ENCODE data around the gene ATP6V1C2. TPM values are rescaled to one million over a fixed set of nuclear protein-coding genes. Genes with fewer than 3 reads are reported as not detected.

Gene ATP6V1C2
- total RNA-seq, 1 donor from 2014 or later = 1.9 TPM

DNA sequence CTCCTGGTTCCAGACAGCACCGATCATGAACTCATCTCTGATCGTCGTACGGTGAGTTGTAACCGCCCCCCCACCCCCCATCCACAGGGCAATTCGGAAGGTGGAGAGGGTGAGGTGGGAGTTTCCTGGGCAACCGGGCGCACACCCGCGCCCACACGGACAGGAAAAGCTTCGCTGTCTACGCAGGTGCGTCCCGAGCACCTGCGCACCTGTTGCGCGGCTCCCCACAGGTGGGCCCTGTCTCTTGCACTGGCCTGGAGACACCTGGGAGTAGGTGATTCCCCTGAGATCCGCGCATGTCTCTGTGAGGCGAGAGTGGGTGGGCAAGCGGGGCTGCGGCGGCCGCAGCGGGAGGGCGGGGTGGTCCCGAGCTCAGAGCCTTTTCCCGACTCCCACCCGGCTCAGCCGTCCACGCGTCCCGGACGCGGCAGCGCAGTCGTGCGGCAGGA, 459 bp upstream of the ATP6V1C2 start:
- intact Hi-C loops (cut with DNase I) = no loop called here
- ATAC-seq = no peak
- DNase-seq (ENCODE audit: missing footprints) = no peak

DNA sequence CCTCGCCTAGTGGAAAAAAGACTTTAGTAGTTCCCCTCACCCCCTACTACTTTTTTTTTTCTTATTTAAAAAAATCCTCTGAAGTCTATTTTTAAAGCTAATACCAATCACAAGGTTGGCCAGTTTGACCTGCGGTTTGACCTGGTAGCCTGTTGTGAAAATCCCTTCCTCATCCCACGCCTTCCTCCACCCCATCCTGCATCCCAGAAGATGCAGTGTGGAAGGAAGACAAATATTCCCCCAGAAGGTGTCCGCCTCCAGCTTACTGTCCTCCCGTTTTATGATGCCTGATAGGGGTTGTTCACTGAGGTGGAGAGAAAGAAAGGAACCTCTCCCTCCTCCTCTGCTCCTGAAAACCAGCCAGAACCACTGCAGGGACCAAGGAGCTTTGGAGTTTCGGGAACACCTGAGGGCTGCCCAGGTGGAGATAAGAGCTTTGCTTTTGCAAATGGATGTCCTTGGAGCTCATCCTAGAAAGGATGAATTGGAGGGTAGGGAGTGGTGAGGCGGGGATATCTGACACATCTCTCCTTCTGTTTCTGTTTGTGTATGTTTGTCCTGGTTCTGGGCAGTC, 909 bp downstream of the ATP6V1C2 start:
- DNase-seq (ENCODE audit: missing footprints) (no peak), ATAC-seq (no peak)
- intact Hi-C loops (cut with DNase I) = no loop called here

DNA sequence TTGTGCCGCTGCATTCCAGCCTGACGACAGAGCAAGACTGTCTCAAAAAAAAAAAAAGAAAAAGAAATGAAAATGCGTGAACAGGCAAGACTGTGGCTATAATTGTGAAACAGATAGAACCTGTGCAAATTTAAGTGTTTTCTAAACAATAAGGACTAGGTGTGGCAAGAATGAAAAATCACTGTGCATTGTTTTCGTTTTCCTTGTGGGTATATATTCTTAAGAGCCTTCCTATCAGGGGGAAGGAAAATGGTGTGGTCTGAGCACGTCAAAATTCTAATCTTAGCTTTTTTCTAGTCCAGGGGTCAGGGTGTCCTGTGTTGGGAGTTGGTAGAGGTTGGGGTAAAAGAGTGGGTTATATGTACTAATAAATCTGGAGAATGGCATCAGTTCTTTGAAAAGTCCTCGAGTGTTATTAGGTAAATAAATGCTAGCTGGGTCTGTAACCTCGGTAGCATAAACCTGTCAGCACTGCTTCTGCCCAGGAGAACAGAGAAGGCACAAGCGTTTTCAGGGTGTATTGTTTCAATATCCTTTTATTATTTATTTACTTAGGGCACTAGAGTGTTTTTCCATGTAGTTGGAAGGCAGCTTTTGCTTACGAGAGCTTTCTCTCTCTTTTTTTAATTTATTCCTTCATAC, 11.6 kb downstream of the ATP6V1C2 start:
- intact Hi-C loops (cut with DNase I) = no loop called here
- ATAC-seq (no peak), DNase-seq (ENCODE audit: missing footprints) (no peak)

DNA sequence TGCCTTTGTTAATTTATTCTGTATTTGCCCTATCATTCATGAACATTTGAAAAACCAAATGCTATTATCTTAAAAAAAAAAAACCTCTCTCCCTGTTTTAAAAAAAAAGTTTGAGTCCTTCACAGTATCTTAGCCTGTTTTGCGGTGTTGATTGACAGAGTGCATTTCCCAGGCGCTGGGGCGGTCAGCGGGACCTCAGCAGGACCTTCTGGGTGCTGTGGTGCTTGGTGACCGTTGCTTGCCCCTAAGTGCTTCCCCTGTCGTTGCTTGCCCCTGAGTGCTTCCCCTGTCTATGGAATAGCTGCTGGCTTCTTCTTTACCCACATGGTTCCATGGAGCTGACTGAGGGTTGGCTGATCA, 12.1 kb downstream of the ATP6V1C2 start:
- no peak for ATAC-seq
- no peak for DNase-seq (ENCODE audit: missing footprints)
- intact Hi-C loops (cut with DNase I) = no loop called here

DNA sequence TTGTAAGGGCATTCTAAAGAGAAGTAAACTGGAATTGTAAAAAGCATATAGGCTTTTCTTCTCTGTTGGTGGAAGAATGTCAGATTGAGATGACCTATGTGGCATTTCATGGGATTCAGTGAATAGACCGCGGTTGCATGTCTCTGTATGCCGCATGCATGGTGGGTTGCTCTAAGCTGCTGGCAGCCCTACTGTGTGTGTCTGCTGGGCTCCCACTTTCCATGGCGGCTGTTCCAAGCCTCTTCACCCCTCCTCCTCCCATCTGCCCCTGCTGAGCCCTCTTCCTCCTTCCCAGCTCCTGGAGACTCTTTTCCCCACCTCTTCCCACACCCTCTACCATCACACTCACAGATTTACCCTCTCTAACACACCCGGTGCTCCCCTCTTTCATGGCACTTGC, 12.6 kb downstream of the ATP6V1C2 start:
- ATAC-seq (no peak), DNase-seq (ENCODE audit: missing footprints) (no peak)
- intact Hi-C loops (cut with DNase I) = no loop called here

DNA sequence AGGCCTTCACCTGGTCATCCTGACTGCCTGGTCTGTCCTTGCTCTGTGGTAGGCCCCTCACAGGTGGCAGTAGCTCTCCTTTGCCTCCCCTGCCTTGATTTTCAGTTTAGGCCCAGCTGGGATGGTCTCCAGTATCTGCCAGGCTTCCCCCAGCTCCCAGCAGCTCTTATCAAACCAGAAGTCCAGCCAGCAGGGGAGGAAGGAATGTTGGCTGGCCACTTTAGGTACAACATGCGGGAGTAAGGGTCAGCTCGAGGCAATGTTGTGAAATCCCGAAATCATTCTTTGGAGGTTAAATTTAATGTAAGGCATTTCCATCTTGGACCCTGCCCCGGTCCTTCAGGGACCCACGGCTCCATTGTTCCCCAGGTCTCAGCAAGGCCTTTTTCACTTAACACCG, 16.8 kb downstream of the ATP6V1C2 start:
- ATAC-seq (no peak), DNase-seq (ENCODE audit: missing footprints) (no peak)
- intact Hi-C loops (cut with DNase I) = no loop called here

DNA sequence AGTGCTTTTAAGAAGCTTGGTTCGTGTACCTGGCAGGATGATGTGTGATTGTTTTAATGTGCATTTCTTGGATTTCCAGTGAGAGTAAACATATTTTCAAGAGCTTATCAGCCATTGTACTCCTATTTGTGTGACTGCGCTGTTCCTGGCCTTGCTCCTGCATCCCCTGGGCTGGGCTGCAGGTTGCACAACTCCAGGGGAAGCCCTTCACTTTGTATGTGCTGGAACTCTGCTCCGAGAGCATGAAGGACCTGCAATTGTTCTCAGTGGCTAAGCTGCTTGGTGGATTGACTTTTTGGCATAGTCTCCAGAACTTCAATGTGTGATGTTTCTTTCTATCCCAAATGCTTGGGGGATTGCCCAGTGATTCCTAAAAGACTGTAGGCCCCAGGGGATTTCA, 18.8 kb downstream of the ATP6V1C2 start:
- intact Hi-C loops (cut with DNase I) = no loop called here

DNA sequence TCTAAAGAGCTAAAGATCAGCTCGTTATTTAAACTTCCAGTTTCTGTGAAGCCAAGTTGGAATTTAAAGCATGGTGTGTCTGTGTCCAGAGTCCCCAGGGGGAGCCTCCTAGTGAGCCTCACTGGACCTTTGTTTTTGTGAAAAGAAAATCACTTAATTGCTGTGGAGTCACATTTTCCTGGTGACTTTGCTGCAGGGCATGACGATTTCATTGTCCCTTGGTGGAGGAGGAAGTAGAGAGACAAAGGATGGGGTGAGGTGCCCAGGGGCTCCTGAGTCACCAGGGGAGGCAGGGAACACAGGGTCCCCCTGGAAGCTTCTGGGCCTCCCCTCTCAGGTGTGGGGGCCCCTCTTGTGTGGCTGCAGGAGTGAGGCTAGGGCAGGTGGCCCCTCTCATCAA, 19.7 kb downstream of the ATP6V1C2 start:
- intact Hi-C loops (cut with DNase I) = no loop called here
- no peak for DNase-seq (ENCODE audit: missing footprints)
- ATAC-seq = no peak

More for the DNA sequence above, 18.8 kb downstream of the ATP6V1C2 start:
- ATAC-seq = no peak
- DNase-seq (ENCODE audit: missing footprints) = no peak

DNA sequence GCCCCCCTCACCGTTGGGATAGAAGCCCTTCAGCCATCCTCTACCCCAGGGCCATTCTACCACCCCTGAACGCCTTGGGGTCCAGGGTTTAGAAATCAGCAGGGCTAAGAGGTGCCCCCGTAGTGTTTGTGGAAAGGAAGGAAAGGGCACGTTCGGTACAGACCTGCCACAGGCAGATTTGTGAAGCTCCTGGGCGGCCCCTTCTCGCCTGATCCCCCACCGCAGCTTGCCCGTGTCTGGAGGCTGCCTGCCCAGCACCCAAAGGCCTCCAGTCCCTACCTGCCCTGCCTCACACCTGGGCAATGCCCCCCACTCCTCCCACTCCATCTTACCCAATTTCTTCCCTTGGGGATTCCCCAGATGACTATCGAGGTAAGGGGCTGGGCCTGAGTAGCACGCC, 21.2 kb downstream of the ATP6V1C2 start:
- ATAC-seq (no peak), DNase-seq (ENCODE audit: missing footprints) (no peak)
- intact Hi-C loops (cut with DNase I) = no loop called here

DNA sequence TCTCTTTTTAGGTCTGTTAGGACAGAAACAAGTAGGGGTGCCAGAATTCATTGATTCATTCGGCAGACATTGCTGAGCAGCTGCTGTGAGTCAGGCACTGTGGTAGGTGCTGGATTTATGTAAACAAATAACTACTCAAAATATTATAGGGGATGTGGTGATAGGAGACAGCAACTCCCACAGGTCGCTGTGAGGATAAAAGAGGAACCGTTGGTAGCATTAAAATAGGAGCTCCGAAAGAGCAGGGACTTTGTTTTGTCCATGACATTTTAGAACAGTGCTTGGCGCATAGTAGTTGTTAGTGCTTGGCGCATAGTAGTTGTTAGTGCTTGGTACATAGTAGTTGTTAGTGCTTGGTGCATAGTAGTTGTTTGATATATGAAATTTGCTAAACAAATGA, 29.2 kb downstream of the ATP6V1C2 start:
- intact Hi-C loops (cut with DNase I) = no loop called here
- DNase-seq (ENCODE audit: missing footprints) (no peak), ATAC-seq (no peak)

DNA sequence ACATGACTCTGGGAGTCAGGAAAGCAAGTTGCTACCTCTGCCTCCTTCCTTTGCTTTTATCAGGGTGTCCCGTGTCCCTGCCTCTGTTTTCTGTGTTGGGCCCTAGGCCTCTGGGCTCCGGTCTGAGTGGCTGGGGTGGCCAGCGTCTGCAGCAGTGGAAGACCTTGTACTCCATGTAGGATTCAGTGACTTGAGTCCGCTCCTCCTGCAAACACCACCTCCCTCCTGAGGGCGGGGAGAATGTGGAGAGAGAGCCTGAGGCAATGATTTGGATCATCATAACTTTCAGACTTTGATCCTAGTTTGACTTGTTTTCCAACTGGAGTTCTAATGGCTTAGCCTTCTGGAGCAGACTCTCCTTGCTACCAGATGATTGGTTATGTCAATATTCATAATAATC, 30.8 kb downstream of the ATP6V1C2 start:
- intact Hi-C loops (cut with DNase I) = no loop called here
- DNase-seq (ENCODE audit: missing footprints) = no peak
- ATAC-seq = no peak

DNA sequence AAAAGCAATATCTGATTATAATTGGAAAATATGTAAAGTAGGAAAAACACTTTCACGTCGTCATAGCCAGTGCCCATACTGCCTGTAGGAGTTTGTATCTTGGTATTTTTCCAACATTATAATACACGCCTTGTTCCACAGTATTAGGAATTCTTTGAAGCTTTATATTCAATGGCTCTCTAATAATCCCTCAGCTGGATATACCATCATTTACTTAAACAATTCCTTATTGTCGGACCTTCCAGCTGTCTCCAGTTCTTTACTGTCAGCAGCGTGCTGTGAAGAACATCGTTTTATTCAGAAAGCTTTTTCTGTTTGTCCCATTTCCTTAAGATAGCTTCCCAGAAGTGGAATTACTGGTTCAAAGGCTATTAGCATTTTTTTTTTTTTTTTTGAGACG, 31.7 kb downstream of the ATP6V1C2 start:
- DNase-seq (ENCODE audit: missing footprints) (no peak), ATAC-seq (no peak)
- intact Hi-C loops (cut with DNase I) = no loop called here

DNA sequence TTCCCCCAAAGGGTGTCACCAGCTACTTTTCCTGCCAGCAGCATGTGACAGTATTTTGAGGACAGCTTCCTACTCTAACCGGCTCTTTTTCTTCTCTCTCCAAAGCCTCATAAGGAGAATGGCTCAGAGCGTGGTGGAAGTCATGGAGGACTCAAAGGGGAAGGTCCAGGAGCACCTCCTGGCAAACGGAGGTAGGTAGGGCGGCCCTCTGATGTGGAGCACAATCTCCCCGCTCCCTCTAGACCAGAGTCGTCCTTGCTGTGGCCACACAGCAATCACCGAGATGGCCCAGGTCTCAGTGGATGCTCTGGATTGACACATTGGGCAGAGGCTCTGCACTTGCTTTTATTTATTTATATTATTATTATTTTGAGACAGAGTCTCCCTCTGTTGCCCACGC, 32.4 kb downstream of the ATP6V1C2 start:
- ATAC-seq (no peak), DNase-seq (ENCODE audit: missing footprints) (no peak)
- intact Hi-C loops (cut with DNase I) = no loop called here

DNA sequence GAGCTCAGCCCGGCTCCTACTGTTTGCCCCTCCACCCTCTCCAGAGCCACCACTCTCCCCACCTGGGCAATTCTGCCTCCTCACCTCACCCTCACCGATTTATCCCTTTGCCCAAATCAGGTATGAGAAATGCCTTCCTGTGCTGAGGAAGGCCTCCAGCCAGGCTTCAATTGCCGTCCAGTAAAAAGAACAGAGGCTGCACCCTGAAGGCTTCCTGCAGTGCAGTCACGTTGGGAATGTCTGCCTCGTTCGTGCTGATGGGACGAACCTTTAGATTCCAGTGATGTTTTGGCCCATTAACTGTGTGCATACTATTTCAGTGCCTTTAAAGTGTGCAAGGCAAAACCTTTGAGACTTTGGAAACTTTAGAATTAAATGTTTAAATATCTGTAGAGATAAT, 34.2 kb downstream of the ATP6V1C2 start:
- ATAC-seq (no peak), DNase-seq (ENCODE audit: missing footprints) (no peak)

DNA sequence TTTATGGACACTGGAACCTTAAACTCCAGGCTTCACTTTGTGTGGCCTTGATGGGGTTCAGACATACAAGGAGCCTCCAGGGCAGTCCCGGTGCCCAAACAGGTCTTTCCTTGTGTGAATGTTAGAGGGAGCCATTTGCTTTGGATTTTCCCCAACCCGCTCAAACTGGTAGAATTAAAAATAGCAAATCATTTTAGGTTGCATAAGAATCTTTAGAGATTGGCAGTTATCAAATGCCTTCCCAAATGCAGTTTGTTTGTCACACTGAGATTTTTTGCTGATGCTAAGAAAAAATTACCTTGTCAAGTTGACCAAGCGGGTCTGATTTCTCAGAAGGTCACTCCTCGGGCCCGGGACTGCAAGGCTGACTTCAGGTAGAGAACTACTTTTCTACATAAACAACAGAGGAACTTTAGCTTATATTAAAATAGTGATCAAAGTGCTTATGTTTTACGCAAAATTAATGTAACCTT, 36.4 kb downstream of the ATP6V1C2 start:
- intact Hi-C loops (cut with DNase I) = no loop called here
- ATAC-seq = no peak

More for the DNA sequence above, 34.2 kb downstream of the ATP6V1C2 start:
- intact Hi-C loops (cut with DNase I) = no loop called here

DNA sequence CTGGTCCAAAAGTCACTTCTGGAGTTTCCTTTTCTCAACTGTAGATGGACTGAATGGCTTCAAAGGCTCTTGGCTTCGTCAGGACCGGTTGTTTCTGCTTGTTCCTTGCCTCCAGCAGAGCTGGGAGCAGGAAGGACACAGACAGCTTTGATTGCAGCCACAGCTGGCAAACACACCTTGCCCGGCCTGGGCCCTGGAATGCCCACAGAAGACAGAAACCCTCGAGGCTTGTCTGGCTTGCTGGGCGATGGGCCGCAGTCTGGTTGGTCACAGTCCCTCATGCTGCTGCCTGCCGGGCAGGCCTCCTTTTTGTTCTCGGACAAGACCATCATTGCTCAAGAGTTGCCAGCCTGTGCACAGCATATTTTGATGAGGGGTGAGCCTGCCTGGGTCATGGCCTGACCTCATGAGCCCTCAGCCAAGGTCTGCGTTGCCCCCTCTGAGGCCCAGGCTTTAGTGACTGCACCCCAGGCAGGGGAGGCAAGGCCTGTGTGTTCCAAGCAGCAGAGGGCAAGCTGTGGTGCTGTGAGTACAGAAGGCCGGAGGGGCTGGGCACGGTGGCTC, 37.8 kb downstream of the ATP6V1C2 start:
- ATAC-seq = no peak
- no peak for DNase-seq (ENCODE audit: missing footprints)
- intact Hi-C loops (cut with DNase I) = no loop called here

More for the DNA sequence above, 36.4 kb downstream of the ATP6V1C2 start:
- DNase-seq (ENCODE audit: missing footprints) = no peak

DNA sequence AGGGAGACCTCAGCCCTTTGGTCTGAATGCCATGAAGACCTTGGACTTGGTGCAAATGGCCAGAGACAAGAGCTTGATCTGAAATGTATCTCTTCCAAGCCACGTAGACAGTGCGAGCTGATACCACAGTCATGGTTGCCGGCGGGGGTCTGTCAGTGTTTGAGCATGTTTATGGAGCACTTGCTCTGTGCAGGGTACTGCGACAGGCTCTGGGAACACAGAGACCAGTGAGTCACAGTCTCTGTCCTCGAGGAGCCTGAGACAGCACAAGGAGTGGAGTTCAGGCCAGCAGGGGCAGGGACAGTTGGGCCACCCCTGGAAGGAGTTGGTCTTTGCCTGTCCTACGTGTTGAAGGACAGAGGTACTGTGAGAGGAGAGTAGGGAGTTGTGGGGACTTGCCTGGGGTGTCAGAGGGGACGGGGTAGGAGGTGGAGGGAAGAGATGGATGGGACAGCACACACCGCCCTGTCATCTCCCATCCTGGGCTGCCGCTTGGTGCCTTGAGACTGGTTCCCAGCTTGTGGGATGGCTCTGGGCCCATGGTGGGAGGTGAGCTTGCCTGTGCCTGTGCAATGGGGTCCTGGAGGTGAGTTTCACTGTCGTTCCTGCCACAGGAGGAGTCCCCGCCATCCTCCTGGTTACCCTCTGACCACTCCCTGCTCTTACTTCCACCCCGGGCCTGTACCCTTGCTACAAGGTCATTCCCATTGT, 39.5 kb downstream of the ATP6V1C2 start:
- intact Hi-C loops (cut with DNase I) = no loop called here
- ATAC-seq (no peak), DNase-seq (ENCODE audit: missing footprints) (no peak)

DNA sequence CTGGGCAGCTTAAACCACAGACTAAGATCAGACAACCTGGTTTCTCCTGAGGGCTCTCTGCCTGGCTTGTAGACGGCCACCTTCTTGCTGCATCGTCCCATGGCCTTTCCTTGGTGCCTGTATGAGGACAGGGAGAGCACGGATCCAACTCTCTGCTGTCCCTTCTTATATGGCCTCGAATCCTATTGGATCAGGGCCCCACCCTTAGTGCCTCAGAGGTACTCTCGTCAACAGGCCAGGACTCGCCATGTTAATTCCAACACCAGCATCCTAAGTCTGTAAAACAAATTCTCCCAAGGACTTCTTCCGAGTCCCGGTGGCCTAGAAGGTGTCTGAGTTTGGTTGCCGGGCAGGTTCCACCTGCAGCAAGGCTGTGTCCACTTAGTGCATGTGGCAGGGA, 40.2 kb downstream of the ATP6V1C2 start:
- intact Hi-C loops (cut with DNase I) = no loop called here

DNA sequence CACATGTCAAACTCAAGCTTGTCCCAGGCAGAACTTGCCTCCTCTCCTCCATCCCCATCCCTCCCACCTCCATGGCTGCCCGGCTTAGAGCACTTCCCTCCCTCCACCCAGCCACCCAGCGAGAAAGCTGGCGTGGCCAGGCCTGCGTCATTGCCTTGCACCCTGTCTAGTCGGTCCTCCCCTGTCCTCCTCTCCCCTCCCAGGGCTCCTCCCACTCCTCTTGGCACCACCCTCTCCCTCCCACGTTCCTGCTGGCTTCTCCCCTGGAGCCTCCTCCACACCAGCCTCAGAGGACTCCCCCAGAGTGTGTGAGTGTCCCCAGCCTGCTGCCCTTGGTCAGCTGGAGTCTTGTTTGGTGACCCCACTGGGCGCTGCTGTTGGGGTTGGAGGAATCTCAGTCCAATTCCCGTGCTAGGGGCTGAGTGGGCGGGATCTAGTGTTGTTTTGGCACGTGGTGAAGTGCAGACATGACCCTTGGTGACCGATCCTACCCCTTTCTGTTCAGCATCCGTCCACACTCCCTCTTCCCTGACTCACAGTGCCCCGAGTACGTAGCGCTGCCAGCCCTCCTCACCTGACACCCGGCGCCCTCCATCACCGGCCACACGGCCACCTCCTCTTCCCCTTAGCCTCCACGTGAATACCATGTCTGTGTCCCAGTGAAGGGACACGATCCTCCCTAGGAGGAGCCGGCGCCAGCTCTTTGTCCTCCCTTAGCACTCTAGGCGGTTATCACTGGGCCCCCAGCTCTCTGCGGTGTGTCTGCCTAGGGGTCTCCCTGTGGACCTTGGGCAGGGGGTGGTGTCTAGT, 41.4 kb downstream of the ATP6V1C2 start:
- no peak for DNase-seq (ENCODE audit: missing footprints)
- peak; percentile 75 for ATAC-seq
- intact Hi-C loops (cut with DNase I) = no loop called here

More for the DNA sequence above, 40.2 kb downstream of the ATP6V1C2 start:
- no peak for ATAC-seq
- no peak for DNase-seq (ENCODE audit: missing footprints)

Measured in Right ventricle myocardium inferior (tissue), 1 donor.